Activated CD8-positive, alpha-beta T cell treated with anti-CD3 and anti-CD28 coated beads for 36 hours (primary cell): Measurements from ENCODE around the gene COMP. TPM values are rescaled to one million over a fixed set of nuclear protein-coding genes. Genes with fewer than 3 reads are reported as not detected.

Source experiments
- ATAC-seq: fragments of 200-7000 bp; cut with Tn5 transposase; one replicate; pipeline ENCODE4 v1.10.0; 2021; ENCODE audit warnings: mild to moderate bottlenecking, moderate library complexity
- CTCF ChIA-PET: fragments of 350-600 bp; sonication (Branson Sonifier 250); formaldehyde crosslinking; loops from one replicate; lab custom pipeline; 2021; ENCODE audit warnings: antibody characterized with exemption; lab: Charles Lee
- POLR2A ChIA-PET: fragments of 350-600 bp; sonication (Branson Sonifier 250); formaldehyde crosslinking; loops from one replicate; lab custom pipeline; 2021; ENCODE audit warnings: antibody characterized with exemption; lab: Charles Lee
- DNase-seq: peaks from one replicate; pipeline ENCODE4 v3.0.0-alpha.2; 2020
- H3K27ac Mint-ChIP-seq: one replicate; pipeline ENCODE4 v1.8.0; 2021; ENCODE audit warnings: mild to moderate bottlenecking, mixed read lengths
- H3K27me3 Mint-ChIP-seq: one replicate; pipeline ENCODE4 v1.8.0; 2021; ENCODE audit warnings: mixed read lengths
- H3K36me3 Mint-ChIP-seq: one replicate; pipeline ENCODE4 v1.8.0; 2021; ENCODE audit warnings: low read depth, mixed read lengths
- H3K4me1 Mint-ChIP-seq: one replicate; pipeline ENCODE4 v1.8.0; 2021; ENCODE audit warnings: low read depth, mixed read lengths
- H3K4me3 Mint-ChIP-seq: one replicate; pipeline ENCODE4 v1.8.0; 2021; ENCODE audit warnings: mild to moderate bottlenecking, moderate library complexity, mixed read lengths
- H3K9me3 Mint-ChIP-seq: one replicate; pipeline ENCODE4 v1.8.0; 2021; ENCODE audit warnings: mixed read lengths
- CTCF ChIP-seq: fragments of 200-600 bp; IDR thresholded peaks from one replicate; pipeline ENCODE4 v1.8.0; 2022; ENCODE audit warnings: antibody characterized with exemption, mild to moderate bottlenecking
- intact Hi-C: fragments of 100-400 bp; cut with micrococcal nuclease; formaldehyde crosslinking; loops from one replicate; pipeline ENCODE4 v1.10.0; 2022
- total RNA-seq, 2 experiments: library from RNA; stranded (reverse); gene quantifications; one replicate each; pipeline ENCODE4 v1.2.3, GENCODE V29; 2021

The COMP gene
- not detected for total RNA-seq

GRCh38 chr19:18790566-18791314 is at the start of gene COMP:
Gene COMP (minus strand): TSS chr19:18791305. CDS start chr19:18791269, 36 bp downstream.
- DNase-seq, result no peak
- peaks cover 74% of the 10 kb centered on the region for H3K27me3 Mint-ChIP-seq
- peaks cover 3% of the 10 kb centered on the region for H3K36me3 Mint-ChIP-seq
- H3K27ac Mint-ChIP-seq, result no peak within 1 kb of the TSS
- no peak for ATAC-seq
- peaks cover 3% of the 10 kb centered on the region for H3K9me3 Mint-ChIP-seq
- TF ChIP-seq CTCF, result no peak
- H3K4me1 Mint-ChIP-seq, result peaks cover 33% of the 10 kb centered on the region
- CTCF ChIA-PET, result no interaction called here
- H3K4me3 Mint-ChIP-seq, result peak within 1 kb of the TSS; percentile 48
- intact Hi-C loops, result no loop called here
- POLR2A ChIA-PET, result no interaction called here

GRCh38 chr19:18840288-18841267 is 49.5 kb upstream of the COMP start:
- intact Hi-C loops, result loop anchor here (10.0 kb wide), 1 partner anchor 246 kb away; no protein-coding TSS in a partner anchor
- TF ChIP-seq CTCF, result no peak
- Mint-ChIP-seq H3K36me3 (peaks cover 40% of the 10 kb centered on the region), H3K4me1 (peaks cover 79% of the 10 kb centered on the region), H3K4me3 (no peak overlapping the region), H3K27me3 (no peaks in the 10 kb centered on the region), H3K27ac (peak overlapping the region; percentile 4), H3K9me3 (no peaks in the 10 kb centered on the region)
- ChIA-PET POLR2A (interaction anchor here (0.9 to 5.3 kb wide), 5 partner anchors 9 to 251 kb away, joined by 3 to 36 read pairs (median 3); partner anchors contain the start of genes COPE, DDX49 and UPF1), CTCF (interaction anchor here (0.9 to 2.6 kb wide), 3 partner anchors 8 to 26 kb away, joined by 3 to 8 read pairs (median 5); no protein-coding TSS in a partner anchor)
- DNase-seq (no peak), ATAC-seq (no peak)

- intact Hi-C loops, result loop anchor here (10.0 kb wide), 2 partner anchors 155 to 245 kb away; partner anchors contain the start of gene CRTC1
- no peak for DNase-seq
- Mint-ChIP-seq H3K36me3 (peaks cover 42% of the 10 kb centered on the region), H3K4me3 (no peak overlapping the region), H3K27me3 (no peaks in the 10 kb centered on the region), H3K9me3 (no peaks in the 10 kb centered on the region), H3K27ac (peak overlapping the region; percentile 80), H3K4me1 (peaks cover 79% of the 10 kb centered on the region)
- TF ChIP-seq CTCF, result no peak
- ChIA-PET CTCF (interaction anchor here (2.6 to 8.4 kb wide), 2 partner anchors 8 to 11 kb away, joined by 8 to 84 read pairs; no protein-coding TSS in a partner anchor), POLR2A (interaction anchor here (0.6 to 5.3 kb wide), 8 partner anchors 8 to 250 kb away, joined by 3 to 36 read pairs (median 4); partner anchors contain the start of genes COPE, DDX49 and UPF1)
- no peak for ATAC-seq
These were observed 48.6 kb upstream of the COMP start for GRCh38 chr19:18839465-18840287.

- POLR2A ChIA-PET, result interaction anchor here (0.9 kb wide), 1 partner anchor 14 kb away, joined by 4 read pairs; no protein-coding TSS in a partner anchor
- DNase-seq, result no peak
These were observed 43.5 kb upstream of the COMP start for GRCh38 chr19:18834644-18834984.

More at GRCh38 chr19:18834644-18834984, 43.5 kb upstream of the COMP start:
- H3K36me3 Mint-ChIP-seq, result peaks cover 57% of the 10 kb centered on the region
- peak overlapping the region; percentile 97 for H3K4me3 Mint-ChIP-seq
- no peak for ATAC-seq
- peaks cover 49% of the 10 kb centered on the region for H3K4me1 Mint-ChIP-seq
- no peaks in the 10 kb centered on the region for H3K27me3 Mint-ChIP-seq
- H3K9me3 Mint-ChIP-seq, result no peaks in the 10 kb centered on the region
- intact Hi-C loops, result loop anchor here (10.0 kb wide), 1 partner anchor 150 kb away; the partner anchor contains the start of gene CRTC1
- CTCF ChIA-PET, result interaction anchor here (1.0 to 8.4 kb wide), 3 partner anchors 8 to 373 kb away, joined by 3 to 84 read pairs (median 3); no protein-coding TSS in a partner anchor
- TF ChIP-seq CTCF, result no peak
- peak overlapping the region; percentile 71 for H3K27ac Mint-ChIP-seq
